PFSK-1 (cell line): Measurements from ENCODE around the gene ZNF362.

Experiments
- POLR2AphosphoS5 ChIP-seq: IDR thresholded peaks from 2 replicates; pipeline ENCODE4 v1.6.1; 2012; ENCODE audit warnings: low read depth, mild to moderate bottlenecking, control low read depth, low read length, moderate library complexity
- TAF1 ChIP-seq: IDR thresholded peaks from 2 replicates; pipeline ENCODE4 v1.6.1; 2012; ENCODE audit warnings: low read length, control low read depth, borderline replicate concordance; ENCODE audit not compliant: insufficient read depth
- TF ChIP-seq, protein P1 (sequence below), 2 experiments: IDR thresholded peaks; 2 replicates each; pipeline versions ENCODE4 v1.6.1 to v1.8.0; 2011 to 2012; ENCODE audit warnings: low read depth in 2 of 2, low read length in 2 of 2, control low read depth in 1 of 2, inconsistent platforms in 1 of 2, mild to moderate bottlenecking in 1 of 2, moderate library complexity in 1 of 2; ENCODE audit not compliant: insufficient read depth in 1 of 2

DNA sequence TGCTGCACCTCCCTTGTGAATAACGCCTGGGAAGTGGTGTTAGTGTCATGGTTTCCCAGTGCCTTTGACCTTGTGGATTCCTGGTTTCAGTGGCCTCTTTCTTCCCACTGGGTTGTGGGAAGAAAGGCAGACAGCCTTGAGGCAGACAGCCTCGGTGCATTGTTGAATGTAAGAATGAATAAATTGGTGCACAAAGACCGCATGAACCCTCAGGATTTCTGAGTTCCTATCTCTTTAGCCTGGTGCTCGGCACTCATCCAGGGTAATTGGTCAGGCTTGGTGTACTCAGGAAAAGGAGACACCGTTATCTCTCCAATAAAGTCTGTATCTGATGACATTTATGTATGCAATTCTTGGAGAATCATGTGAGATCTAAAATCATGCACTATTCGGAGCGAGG, 5.1 kb downstream of the ZNF362 start:
- TF ChIP-seq POLR2AphosphoS5 (no peak), TAF1 (no peak)
- TF ChIP-seq, protein P1, sequence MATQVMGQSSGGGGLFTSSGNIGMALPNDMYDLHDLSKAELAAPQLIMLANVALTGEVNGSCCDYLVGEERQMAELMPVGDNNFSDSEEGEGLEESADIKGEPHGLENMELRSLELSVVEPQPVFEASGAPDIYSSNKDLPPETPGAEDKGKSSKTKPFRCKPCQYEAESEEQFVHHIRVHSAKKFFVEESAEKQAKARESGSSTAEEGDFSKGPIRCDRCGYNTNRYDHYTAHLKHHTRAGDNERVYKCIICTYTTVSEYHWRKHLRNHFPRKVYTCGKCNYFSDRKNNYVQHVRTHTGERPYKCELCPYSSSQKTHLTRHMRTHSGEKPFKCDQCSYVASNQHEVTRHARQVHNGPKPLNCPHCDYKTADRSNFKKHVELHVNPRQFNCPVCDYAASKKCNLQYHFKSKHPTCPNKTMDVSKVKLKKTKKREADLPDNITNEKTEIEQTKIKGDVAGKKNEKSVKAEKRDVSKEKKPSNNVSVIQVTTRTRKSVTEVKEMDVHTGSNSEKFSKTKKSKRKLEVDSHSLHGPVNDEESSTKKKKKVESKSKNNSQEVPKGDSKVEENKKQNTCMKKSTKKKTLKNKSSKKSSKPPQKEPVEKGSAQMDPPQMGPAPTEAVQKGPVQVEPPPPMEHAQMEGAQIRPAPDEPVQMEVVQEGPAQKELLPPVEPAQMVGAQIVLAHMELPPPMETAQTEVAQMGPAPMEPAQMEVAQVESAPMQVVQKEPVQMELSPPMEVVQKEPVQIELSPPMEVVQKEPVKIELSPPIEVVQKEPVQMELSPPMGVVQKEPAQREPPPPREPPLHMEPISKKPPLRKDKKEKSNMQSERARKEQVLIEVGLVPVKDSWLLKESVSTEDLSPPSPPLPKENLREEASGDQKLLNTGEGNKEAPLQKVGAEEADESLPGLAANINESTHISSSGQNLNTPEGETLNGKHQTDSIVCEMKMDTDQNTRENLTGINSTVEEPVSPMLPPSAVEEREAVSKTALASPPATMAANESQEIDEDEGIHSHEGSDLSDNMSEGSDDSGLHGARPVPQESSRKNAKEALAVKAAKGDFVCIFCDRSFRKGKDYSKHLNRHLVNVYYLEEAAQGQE (IDR thresholded peaks at IDR 0.05; ENCODE audit: insufficient read depth in 1 of 2, low read depth in 2 of 2, low read length in 2 of 2) = no peak
